DND-41 (cell line): ENCODE results near the gene CUEDC2.

Source experiments
- ATAC-seq: fragments of 200-7000 bp; cut with Tn5 transposase; 3 replicates; pipeline ENCODE4 v1.9.1; 2021; ENCODE audit warnings: low read depth; ENCODE audit not compliant: insufficient read depth
- DNase-seq: peaks from one replicate; pipeline ENCODE4 v3.0.0-alpha.2; 2020
- H2AFZ ChIP-seq: 2 replicates; pipeline ENCODE4 v1.6.0; 2012; ENCODE audit warnings: low read depth, low read length
- H3K27ac ChIP-seq: 2 replicates; pipeline ENCODE4 v1.5.1; 2012; ENCODE audit warnings: low read length, inconsistent platforms
- H3K27me3 ChIP-seq: fragments of 200-600 bp; sonication (generic); 2 replicates; pipeline ENCODE4 v1.6.0; 2012; ENCODE audit warnings: low read length, mild to moderate bottlenecking, inconsistent platforms; ENCODE audit not compliant: insufficient read depth, poor library complexity
- H3K36me3 ChIP-seq: 2 replicates; pipeline ENCODE4 v1.5.1; 2012; ENCODE audit warnings: low read length, inconsistent platforms; ENCODE audit not compliant: insufficient read depth
- H3K4me1 ChIP-seq: 2 replicates; pipeline ENCODE4 v1.5.1; 2012; ENCODE audit warnings: mild to moderate bottlenecking, low read length; ENCODE audit not compliant: insufficient read depth
- H3K4me2 ChIP-seq: 2 replicates; pipeline ENCODE4 v1.6.0; 2012; ENCODE audit warnings: mild to moderate bottlenecking, moderate library complexity, low read length, inconsistent platforms; ENCODE audit not compliant: insufficient read depth
- H3K4me3 ChIP-seq, 2 experiments: fragments of 200-600 bp in 1 of 2; shearing (Covaris generic) in 1 of 2; 2 replicates each; pipeline ENCODE4 v1.5.1; 2012 to 2016; ENCODE audit warnings: inconsistent platforms in 2 of 2, low read length in 2 of 2, mild to moderate bottlenecking in 2 of 2, low read depth in 1 of 2, moderate library complexity in 1 of 2
- H3K79me2 ChIP-seq: 2 replicates; pipeline ENCODE4 v1.6.0; 2012; ENCODE audit warnings: low read length, inconsistent platforms; ENCODE audit not compliant: insufficient read depth
- H3K9ac ChIP-seq: 2 replicates; pipeline ENCODE4 v1.6.0; 2012; ENCODE audit warnings: low read depth, mild to moderate bottlenecking, inconsistent platforms, low read length, moderate library complexity
- H3K9me3 ChIP-seq: 2 replicates; pipeline ENCODE4 v1.5.1; 2012; ENCODE audit warnings: low read length, moderate library complexity, mild to moderate bottlenecking, inconsistent platforms; ENCODE audit not compliant: insufficient read depth, severe bottlenecking
- H4K20me1 ChIP-seq: 2 replicates; pipeline ENCODE4 v1.6.0; 2012; ENCODE audit warnings: low read length; ENCODE audit not compliant: insufficient read depth
- EZH2 ChIP-seq: IDR thresholded peaks from 3 replicates; pipeline ENCODE4 v1.6.1; 2012; ENCODE audit warnings: borderline replicate concordance, low read depth, mild to moderate bottlenecking, moderate library complexity, low read length, inconsistent platforms; ENCODE audit not compliant: severe bottlenecking
- TF ChIP-seq, protein P1 (sequence below): IDR thresholded peaks from 2 replicates; pipeline ENCODE4 v1.5.1; 2012; ENCODE audit warnings: borderline replicate concordance, low read length, moderate library complexity, mild to moderate bottlenecking; ENCODE audit not compliant: poor library complexity, severe bottlenecking; ENCODE audit errors: extremely low read depth

CUEDC2 gene

DNA sequence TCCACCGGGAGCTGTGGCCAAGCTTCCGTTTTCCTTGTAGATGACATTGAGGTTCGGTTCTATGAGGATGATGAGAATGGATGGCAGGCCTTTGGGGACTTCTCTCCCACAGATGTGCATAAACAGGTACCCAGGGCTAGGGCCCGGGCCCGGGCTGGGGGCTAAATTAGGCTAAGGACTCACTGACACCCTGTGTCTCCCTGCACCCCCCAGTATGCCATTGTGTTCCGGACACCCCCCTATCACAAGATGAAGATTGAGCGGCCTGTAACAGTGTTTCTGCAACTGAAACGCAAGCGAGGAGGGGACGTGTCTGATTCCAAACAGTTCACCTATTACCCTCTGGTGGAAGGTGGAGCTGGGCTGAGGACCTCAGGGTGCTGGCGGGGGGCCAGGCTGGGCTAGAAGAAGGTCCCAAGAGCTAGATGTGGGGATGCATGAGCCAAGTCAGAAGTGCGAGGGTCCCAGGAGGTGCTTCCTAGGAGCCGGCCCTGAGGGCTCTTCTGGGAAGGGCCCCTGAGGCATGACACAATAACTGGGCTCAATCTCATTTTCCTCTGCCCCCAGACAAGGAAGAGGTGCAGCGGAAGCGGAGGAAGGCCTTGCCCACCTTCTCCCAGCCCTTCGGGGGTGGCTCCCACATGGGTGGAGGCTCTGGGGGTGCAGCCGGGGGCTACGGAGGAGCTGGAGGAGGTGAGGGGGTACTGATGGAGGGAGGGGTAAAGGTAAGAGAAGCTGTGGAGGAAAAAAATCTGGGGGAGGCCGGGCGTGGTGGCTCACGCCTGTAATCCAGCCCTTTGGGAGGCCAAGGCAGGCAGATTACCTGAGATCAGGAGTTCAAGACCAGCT, 34.0 kb downstream of the CUEDC2 start:
- H3K4me3 ChIP-seq, result peak overlapping the region; percentile 57 to 74; a peak in 3 of 4 replicates

GRCh38 chr10:102397222-102398171, 34.9 kb downstream of the CUEDC2 start:
- Histone ChIP-seq H3K36me3 (no peaks in the 10 kb centered on the region), H2AFZ (no peak overlapping the region), H3K9ac (no peak overlapping the region; the same call in 1 of the 2 replicates), H3K27me3 (no peaks in the 10 kb centered on the region), H3K9me3 (no peaks in the 10 kb centered on the region), H4K20me1 (0 out of 2 replicates have a peak, but pooled peaks cover 8% of the 10 kb centered on the region), H3K4me3 (no peak overlapping the region), H3K27ac (no peak overlapping the region), H3K4me1 (peaks cover 60% of the 10 kb centered on the region), H3K79me2 (0 out of 2 replicates have a peak, but pooled peaks cover 2% of the 10 kb centered on the region), H3K4me2 (no peak overlapping the region)
- no peak for ATAC-seq
- DNase-seq, result no peak
- no peak for TF ChIP-seq EZH2
- TF ChIP-seq, protein P1, sequence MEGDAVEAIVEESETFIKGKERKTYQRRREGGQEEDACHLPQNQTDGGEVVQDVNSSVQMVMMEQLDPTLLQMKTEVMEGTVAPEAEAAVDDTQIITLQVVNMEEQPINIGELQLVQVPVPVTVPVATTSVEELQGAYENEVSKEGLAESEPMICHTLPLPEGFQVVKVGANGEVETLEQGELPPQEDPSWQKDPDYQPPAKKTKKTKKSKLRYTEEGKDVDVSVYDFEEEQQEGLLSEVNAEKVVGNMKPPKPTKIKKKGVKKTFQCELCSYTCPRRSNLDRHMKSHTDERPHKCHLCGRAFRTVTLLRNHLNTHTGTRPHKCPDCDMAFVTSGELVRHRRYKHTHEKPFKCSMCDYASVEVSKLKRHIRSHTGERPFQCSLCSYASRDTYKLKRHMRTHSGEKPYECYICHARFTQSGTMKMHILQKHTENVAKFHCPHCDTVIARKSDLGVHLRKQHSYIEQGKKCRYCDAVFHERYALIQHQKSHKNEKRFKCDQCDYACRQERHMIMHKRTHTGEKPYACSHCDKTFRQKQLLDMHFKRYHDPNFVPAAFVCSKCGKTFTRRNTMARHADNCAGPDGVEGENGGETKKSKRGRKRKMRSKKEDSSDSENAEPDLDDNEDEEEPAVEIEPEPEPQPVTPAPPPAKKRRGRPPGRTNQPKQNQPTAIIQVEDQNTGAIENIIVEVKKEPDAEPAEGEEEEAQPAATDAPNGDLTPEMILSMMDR, result no peak

More for the DNA sequence above, 34.0 kb downstream of the CUEDC2 start:
- Histone ChIP-seq H4K20me1 (0 out of 2 replicates have a peak, but pooled peaks cover 8% of the 10 kb centered on the region), H3K27me3 (no peaks in the 10 kb centered on the region), H3K36me3 (no peaks in the 10 kb centered on the region), H3K79me2 (0 out of 2 replicates have a peak, but pooled peaks cover 2% of the 10 kb centered on the region), H2AFZ (no peak overlapping the region), H3K9ac (peak overlapping the region; percentile 74), H3K27ac (no peak overlapping the region), H3K4me1 (peaks cover 51% of the 10 kb centered on the region), H3K9me3 (no peaks in the 10 kb centered on the region), H3K4me2 (peak overlapping the region; percentile 78)
- TF ChIP-seq, protein P1, result no peak
- TF ChIP-seq EZH2, result no peak
- ATAC-seq (no peak), DNase-seq (no peak)

DNA sequence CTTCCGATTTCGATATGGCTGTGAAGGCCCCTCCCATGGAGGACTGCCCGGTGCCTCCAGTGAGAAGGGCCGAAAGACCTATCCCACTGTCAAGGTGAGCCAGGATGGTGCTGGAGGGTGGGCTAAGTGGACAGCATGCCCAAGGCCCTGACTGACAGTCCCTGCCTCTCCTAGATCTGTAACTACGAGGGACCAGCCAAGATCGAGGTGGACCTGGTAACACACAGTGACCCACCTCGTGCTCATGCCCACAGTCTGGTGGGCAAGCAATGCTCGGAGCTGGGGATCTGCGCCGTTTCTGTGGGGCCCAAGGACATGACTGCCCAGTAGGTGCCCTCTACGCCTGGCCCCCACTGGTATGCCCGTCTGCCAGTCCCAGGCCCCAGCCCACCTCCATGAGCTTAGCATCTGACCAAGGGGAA, 35.6 kb downstream of the CUEDC2 start:
- Histone ChIP-seq H3K9ac (peak overlapping the region; percentile 48; the same call in 1 of the 2 replicates), H2AFZ (no peak overlapping the region), H3K9me3 (no peaks in the 10 kb centered on the region), H3K79me2 (0 out of 2 replicates have a peak, but pooled peaks cover 2% of the 10 kb centered on the region), H3K27me3 (no peaks in the 10 kb centered on the region), H4K20me1 (0 out of 2 replicates have a peak, but pooled peaks cover 8% of the 10 kb centered on the region), H3K4me3 (peak overlapping the region in 1 of 2 experiments; percentile 64; a peak in 1 of 4 replicates), H3K27ac (no peak overlapping the region), H3K4me1 (peaks cover 60% of the 10 kb centered on the region), H3K4me2 (peak overlapping the region; percentile 89), H3K36me3 (no peaks in the 10 kb centered on the region)
- DNase-seq, result no peak
- no peak for TF ChIP-seq EZH2
- TF ChIP-seq, protein P1, result no peak
- ATAC-seq, result no peak
